ENCODE results near the gene CHRNG.
"Not testable (repeated sequence)": the region's sequence is repeated elsewhere in the genome, so short reads cannot be mapped to it uniquely, and the experiment has no call there.

The CHRNG gene

DNA sequence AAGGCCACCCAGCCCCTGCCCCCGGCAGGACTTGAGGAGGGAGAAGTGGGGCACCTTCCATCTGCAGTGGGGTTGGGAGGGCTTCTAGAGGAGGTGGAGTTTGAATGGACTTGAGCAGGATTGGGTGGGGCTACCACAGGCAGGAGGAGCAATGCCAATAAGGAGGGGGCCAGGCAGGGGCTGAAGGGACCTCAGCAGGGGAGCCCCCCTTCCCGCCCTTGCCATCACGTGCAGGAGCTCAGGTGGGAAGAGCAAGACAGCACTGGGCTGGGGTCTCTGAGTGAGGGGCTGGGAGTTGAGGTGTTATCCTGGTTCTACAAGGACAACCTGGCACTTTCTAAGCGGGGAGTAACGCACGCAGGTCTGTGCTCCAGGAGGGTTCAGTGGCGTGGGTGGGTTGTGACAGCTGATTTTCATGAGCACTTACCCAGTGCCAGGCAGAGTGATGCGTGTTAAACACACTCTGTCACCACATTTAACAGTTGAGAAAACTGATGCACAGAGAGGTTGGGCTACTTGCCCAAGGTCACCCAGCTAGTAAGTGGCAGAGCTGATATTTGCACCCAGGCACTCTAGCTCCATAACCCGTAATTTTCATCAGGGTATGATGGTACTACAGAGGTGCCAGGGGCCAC is 8.7 kb upstream of the CHRNG start:
- Mint-ChIP-seq H3K27me3 (peaks cover 10% of the 10 kb centered on the region), H3K4me3 (no peak overlapping the region), H3K4me1 (peaks cover 17% of the 10 kb centered on the region), H3K9me3 (no peaks in the 10 kb centered on the region), H3K36me3 (no peaks in the 10 kb centered on the region), H3K27ac (no peak overlapping the region)

DNA sequence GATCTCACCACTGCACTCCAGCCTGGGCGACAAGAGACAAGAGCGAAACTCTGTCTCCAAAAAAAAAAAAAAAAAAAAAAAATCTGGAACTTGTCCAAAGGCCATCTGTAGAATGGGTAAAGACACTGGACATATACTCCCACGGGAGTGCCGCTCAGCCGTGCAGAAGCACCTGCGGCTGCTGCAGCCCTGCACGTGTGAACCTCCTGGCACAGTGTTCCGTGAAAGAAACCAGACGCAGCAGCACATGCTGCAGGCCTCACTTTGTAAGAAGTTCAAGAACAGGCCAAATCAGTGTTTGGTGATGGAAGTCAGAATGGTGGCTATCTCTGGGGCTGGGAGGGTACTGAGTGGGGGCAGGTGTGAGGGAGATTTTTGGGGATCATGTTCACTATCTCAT is 7.1 kb upstream of the CHRNG start:
- Mint-ChIP-seq H3K4me3 (no peak overlapping the region), H3K27ac (no peak overlapping the region), H3K9me3 (no peaks in the 10 kb centered on the region), H3K27me3 (peaks cover 14% of the 10 kb centered on the region), H3K36me3 (no peaks in the 10 kb centered on the region), H3K4me1 (peaks cover 17% of the 10 kb centered on the region)

DNA sequence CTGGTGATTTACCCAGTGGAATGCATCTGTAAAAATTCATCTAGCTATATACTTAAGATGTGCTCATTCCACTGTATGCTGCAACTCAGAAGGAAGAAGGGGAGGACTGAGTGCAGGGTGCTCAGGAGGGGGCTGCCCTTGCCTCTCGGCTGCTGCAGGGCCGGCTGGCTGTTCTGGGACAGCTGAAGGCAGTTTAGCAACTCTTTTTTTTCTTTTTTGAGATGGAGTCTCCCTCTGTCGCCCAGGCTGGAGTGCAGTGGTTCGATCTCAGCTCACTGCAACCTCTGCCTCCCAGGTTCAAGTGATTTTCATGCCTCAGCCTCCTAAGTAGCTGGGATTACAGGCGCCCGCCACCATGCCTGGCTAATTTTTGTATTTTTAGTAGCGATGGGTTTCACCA is 6.7 kb upstream of the CHRNG start:
- not testable (repeated sequence) for H3K36me3 Mint-ChIP-seq, H3K9me3 Mint-ChIP-seq, H3K4me3 Mint-ChIP-seq, H3K27ac Mint-ChIP-seq
- Mint-ChIP-seq H3K27me3 (peaks cover 13% of the 10 kb centered on the region), H3K4me1 (peaks cover 16% of the 10 kb centered on the region)

DNA sequence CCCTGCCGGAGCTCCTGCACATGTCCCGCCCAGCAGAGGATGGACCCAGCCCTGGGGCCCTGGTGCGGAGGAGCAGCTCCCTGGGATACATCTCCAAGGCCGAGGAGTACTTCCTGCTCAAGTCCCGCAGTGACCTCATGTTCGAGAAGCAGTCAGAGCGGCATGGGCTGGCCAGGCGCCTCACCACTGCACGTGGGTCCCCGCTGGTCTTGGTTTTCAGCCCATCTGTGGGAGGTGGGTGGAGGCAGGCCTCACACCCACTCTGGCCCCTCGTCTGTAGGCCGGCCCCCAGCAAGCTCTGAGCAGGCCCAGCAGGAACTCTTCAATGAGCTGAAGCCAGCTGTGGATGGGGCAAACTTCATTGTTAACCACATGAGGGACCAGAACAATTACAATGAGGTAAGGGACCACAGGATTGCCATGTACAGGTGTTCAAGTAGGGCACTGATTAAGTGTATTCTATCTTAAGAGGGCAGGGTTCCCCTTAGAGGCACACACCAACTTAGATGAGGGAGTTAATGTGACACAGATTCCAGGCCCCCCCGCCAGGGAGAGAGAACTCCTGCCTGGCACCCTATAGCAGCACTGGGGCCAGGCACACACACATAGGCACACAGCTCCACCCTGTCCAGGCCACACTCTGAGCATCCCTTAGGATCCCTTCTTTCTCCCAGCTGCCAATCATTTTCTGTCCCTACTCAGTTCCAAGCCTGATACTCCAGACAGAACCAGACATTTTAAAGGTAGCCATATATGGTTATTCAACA is 5.4 kb upstream of the CHRNG start:
- Mint-ChIP-seq H3K27ac (no peak overlapping the region), H3K4me3 (no peak overlapping the region), H3K4me1 (peaks cover 8% of the 10 kb centered on the region), H3K27me3 (peaks cover 5% of the 10 kb centered on the region), H3K9me3 (no peaks in the 10 kb centered on the region), H3K36me3 (no peaks in the 10 kb centered on the region)

DNA sequence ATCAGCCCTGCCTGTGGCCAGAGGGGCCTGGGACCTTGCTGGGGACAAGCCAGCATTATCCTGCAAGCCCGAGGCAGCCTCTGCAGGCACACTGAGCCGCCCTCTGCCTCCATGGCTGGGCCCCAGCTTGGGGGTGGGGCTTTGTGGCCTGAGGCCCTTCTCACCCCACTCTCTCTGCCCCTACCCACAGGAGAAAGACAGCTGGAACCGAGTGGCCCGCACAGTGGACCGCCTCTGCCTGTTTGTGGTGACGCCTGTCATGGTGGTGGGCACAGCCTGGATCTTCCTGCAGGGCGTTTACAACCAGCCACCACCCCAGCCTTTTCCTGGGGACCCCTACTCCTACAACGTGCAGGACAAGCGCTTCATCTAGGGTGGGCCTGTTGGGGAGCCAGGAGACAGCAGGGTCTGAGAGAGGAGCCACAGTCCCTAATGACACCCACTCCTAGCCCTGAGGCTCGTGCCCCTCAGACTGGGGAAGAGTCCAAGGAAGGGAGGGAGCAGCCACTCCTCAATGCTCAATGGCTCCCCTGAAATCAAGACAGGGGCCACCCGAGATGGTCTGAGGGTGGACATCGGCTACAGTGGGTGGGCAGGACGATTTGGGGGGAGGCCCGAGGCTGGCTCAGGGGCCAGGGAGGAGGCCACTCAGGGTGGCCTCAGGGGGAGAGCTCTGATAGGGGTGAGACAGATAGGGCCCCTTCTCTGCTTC is 4.4 kb upstream of the CHRNG start:
- H3K4me3 Mint-ChIP-seq = no peak overlapping the region
- H3K27ac Mint-ChIP-seq = no peak overlapping the region
- peaks cover 5% of the 10 kb centered on the region for H3K27me3 Mint-ChIP-seq
- peaks cover 5% of the 10 kb centered on the region for H3K4me1 Mint-ChIP-seq
- no peaks in the 10 kb centered on the region for H3K36me3 Mint-ChIP-seq
- no peaks in the 10 kb centered on the region for H3K9me3 Mint-ChIP-seq

DNA sequence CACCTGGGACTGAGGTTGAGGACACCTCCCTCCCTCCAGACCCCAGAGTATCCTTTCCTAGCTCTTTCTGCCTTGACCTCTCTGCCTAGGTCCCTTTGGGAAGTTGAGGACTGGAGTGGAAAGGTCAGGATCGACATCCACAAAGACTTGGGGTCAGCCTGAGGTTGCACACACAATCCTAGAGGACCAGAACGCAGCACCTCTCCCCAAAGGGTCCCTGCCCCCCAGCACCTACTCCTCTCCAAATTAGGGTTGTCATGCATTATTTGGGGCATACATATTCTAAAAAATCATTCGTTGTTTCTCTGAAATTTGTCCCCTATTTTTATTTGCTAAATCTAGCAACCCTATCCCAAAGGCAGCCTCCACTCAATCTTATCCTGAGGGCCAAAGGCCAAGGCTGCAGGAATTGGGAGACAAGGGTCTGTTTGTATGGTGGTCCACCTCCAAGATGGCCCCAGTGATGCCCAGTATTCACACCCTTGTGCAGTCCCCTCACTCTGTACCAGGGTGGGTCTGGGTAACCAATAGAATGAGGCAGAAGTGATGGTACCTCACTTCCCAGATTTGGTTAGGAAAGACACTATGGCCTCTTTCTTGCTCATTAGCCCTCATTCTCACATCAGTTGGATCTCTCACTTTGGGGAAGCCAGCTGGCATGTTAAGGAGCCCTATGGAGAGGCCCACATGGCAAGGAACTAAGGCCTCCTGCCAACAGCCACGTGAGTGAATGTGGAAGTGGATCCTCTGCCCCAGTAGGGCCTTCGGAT is 3.5 kb upstream of the CHRNG start:
- H3K36me3 Mint-ChIP-seq = no peaks in the 10 kb centered on the region
- peaks cover 5% of the 10 kb centered on the region for H3K27me3 Mint-ChIP-seq
- H3K27ac Mint-ChIP-seq = no peak overlapping the region
- no peak overlapping the region for H3K4me3 Mint-ChIP-seq
- H3K4me1 Mint-ChIP-seq = peaks cover 5% of the 10 kb centered on the region
- H3K9me3 Mint-ChIP-seq = no peaks in the 10 kb centered on the region

DNA sequence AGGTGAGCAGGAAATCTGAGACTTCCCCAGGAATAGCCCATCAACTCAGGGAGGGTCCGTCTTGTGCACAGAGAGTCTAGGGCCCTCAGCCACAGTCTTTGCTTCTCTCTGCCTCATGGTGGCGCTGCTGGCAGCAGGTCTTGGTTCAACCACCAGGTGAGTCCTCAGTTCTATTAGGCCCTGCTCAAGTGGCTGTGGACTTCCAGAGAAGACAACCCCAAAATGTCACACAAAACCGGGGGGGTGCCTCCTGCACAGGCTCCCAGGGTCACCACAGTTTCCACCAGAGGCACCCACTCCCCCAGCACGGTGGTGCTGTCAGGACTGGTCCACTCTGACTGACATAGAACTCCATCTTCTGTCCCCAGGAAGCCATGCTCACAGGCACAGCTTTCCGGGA is 2.4 kb upstream of the CHRNG start:
- Mint-ChIP-seq H3K4me3 (no peak overlapping the region), H3K36me3 (no peaks in the 10 kb centered on the region), H3K27me3 (peaks cover 5% of the 10 kb centered on the region), H3K27ac (no peak overlapping the region), H3K9me3 (no peaks in the 10 kb centered on the region), H3K4me1 (peaks cover 6% of the 10 kb centered on the region)

DNA sequence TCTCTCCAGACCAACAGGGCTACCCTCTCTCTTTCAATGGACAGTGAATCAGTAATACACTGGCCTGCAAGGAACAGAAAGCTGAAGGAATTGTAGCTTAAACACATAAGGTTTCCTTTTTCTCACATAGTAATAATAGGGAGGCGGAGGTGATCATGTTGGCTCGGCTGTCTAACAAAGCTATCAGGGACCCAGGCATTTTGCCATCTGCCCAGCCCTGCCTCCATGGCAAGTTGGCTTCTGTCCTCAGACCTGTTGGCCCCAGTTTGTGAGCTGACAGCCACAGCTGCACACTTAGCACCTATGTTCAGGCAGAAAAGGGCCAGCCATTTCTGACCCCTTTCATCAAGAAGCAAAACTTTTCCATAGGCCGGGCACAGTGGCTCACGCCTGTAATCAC is 2.0 kb upstream of the CHRNG start:
- Mint-ChIP-seq H3K4me1 (peaks cover 10% of the 10 kb centered on the region), H3K4me3 (no peak overlapping the region), H3K27ac (no peak overlapping the region), H3K27me3 (peaks cover 5% of the 10 kb centered on the region), H3K9me3 (no peaks in the 10 kb centered on the region), H3K36me3 (no peaks in the 10 kb centered on the region)

DNA sequence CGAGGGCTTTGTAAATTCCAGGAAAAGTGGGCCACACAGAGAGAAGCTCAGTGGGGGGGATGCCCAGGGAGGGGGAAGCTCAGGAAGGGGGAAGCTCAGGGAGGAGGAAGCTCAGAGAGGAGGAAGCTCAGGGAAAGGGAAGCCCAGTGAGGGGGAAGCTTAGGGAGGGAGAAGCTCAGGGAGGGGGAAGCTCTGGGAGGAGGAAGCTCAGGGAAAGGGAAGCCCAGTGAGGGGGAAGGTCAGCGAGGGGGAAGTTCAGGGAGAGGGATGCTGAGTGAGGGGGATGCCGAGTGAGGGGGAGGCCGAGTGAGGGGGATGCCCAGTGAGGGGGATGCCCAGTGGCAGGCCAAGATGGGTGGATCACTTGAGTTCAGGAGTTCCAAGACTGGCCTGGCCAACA is 821 bp upstream of the CHRNG start:
- no peaks in the 10 kb centered on the region for H3K9me3 Mint-ChIP-seq
- no peak overlapping the region for H3K4me3 Mint-ChIP-seq
- H3K27me3 Mint-ChIP-seq = peaks cover 3% of the 10 kb centered on the region
- peaks cover 12% of the 10 kb centered on the region for H3K4me1 Mint-ChIP-seq
- no peaks in the 10 kb centered on the region for H3K36me3 Mint-ChIP-seq
- no peak overlapping the region for H3K27ac Mint-ChIP-seq

- no peak overlapping the region for H3K4me3 Mint-ChIP-seq
- H3K36me3 Mint-ChIP-seq = no peaks in the 10 kb centered on the region
- no peaks in the 10 kb centered on the region for H3K9me3 Mint-ChIP-seq
- H3K27ac Mint-ChIP-seq = peak overlapping the region; percentile 30
- H3K27me3 Mint-ChIP-seq = peaks cover 3% of the 10 kb centered on the region
- peaks cover 18% of the 10 kb centered on the region for H3K4me1 Mint-ChIP-seq
Observed at GRCh38 chr2:232540441-232541041, 1.0 kb downstream of the CHRNG start.

DNA sequence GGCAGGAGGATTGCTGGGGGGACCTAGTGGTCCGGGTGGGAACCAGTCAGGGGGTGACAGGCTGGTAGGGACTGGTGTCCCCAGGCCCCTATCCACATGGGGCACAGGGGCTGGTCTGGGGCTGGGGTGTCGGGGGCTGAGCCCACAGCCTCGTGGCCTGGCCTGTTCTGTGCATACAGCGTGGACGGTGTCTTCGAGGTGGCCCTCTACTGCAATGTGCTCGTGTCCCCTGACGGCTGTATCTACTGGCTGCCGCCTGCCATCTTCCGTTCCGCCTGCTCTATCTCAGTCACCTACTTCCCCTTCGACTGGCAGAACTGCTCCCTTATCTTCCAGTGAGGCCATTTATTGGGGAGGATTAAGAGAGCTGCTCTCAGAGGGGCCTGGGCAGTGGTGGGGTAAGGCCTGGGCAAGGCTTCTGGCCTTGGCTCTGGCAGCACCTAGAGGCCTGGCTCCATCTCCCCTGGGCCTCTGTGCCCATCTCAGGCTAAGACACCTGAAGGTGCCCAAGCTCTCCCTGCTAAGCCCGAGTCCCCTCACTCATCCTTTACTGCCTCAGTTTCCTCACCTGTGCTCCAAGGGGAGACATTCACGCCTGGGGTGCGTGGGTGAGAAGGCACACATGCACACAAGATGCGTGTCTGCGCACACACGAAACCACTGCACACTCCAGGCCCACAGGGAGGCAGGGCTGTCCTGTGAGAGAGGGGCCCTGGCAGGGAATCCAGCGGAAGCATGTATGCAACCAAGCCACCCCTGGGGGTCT is 1.9 kb downstream of the CHRNG start:
- H3K27ac Mint-ChIP-seq = no peak overlapping the region
- H3K4me1 Mint-ChIP-seq = peaks cover 18% of the 10 kb centered on the region
- no peak overlapping the region for H3K4me3 Mint-ChIP-seq
- H3K9me3 Mint-ChIP-seq = no peaks in the 10 kb centered on the region
- peaks cover under 1% of the 10 kb centered on the region for H3K36me3 Mint-ChIP-seq
- H3K27me3 Mint-ChIP-seq = peaks cover 2% of the 10 kb centered on the region

GRCh38 chr2:232541961-232542714 is 2.6 kb downstream of the CHRNG start:
- no peak overlapping the region for H3K27ac Mint-ChIP-seq
- H3K27me3 Mint-ChIP-seq = no peaks in the 10 kb centered on the region
- peaks cover 25% of the 10 kb centered on the region for H3K4me1 Mint-ChIP-seq
- H3K9me3 Mint-ChIP-seq = no peaks in the 10 kb centered on the region
- no peak overlapping the region for H3K4me3 Mint-ChIP-seq
- H3K36me3 Mint-ChIP-seq = peaks cover 3% of the 10 kb centered on the region

GRCh38 chr2:232542715-232543467 is 3.4 kb downstream of the CHRNG start:
- Mint-ChIP-seq H3K4me1 (peaks cover 31% of the 10 kb centered on the region), H3K36me3 (peaks cover 3% of the 10 kb centered on the region), H3K27ac (no peak overlapping the region), H3K27me3 (no peaks in the 10 kb centered on the region), H3K4me3 (no peak overlapping the region), H3K9me3 (no peaks in the 10 kb centered on the region)

DNA sequence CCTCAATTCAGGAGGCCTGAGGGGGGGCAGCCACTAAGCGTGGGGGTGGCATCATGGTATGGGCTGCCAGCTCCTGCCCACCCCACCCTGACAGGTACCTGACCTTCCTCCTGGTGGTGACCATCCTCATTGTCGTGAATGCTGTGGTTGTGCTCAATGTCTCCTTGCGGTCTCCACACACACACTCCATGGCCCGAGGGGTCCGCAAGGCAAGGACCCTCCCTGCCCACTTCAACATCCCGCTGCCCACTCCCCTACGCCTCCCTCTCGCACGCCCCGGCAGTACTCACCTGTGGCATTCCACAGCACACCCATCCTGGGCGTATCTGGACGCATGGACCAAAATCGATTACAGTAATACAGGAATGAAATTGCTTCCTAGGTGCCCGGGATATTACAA is 4.0 kb downstream of the CHRNG start:
- Mint-ChIP-seq H3K4me1 (peaks cover 33% of the 10 kb centered on the region), H3K27me3 (no peaks in the 10 kb centered on the region), H3K9me3 (no peaks in the 10 kb centered on the region), H3K36me3 (peaks cover 6% of the 10 kb centered on the region), H3K27ac (no peak overlapping the region), H3K4me3 (no peak overlapping the region)

Measured in activated naive CD4-positive, alpha-beta T cell treated with anti-CD3 and anti-CD28 coated beads, Interleukin-2, amount 50 U/mL, for 24 hours (primary cell).